Stimulated activated CD8-positive, alpha-beta memory T cell treated with anti-CD3 and anti-CD28 coated beads, Interleukin-7, amount 100 ng/mL, for 4 hours (primary cell): ENCODE results near the gene SHKBP1.

Experiments used
- DNase-seq, 2 donors: peaks; one replicate each; pipeline ENCODE4 v3.0.0-alpha.2; 2020; ENCODE audit warnings: low read depth in 2 of 2

Gene SHKBP1

DNA sequence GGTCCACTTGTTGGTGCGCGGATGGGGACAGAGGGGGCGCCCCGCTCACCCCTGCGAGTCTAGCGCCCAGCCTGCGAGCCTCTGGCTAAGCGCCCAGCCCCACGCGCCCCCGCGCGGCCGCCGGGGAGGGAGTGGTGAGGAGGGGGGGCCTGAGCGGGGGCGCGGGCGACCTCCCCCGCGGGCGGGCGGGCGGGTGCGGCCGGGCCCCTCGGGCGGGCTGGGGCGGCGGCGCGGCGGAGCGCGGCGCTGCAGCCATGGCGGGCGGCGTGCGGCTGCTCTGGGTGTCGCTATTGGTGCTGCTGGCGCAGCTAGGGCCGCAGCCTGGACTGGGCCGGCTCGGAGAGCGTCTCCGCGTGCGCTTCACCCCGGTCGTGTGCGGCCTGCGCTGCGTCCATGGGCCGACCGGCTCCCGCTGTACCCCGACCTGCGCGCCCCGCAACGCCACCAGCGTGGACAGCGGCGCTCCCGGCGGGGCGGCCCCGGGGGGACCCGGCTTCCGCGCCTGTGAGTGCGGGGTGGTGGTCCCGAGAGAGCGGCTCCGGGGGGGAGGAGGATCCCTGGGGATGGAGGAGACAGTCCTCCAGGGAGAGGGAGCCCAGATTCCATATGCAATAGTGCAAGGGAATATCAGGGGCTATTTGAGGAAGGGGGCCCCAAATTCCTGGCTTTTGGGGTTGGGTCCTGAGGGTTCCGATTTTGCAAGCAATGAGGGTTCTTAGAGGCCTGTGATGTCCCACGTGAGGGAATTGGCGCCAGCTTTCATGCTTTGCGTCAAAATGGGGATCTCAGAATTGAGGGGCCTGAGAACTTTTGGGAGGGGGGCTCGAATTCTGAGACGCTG, 24.7 kb downstream of the SHKBP1 start, which contains the start of gene LTBP4:
LTBP4 (plus strand) TSS at position 236 of the 841 bp plus-strand sequence; CDS start at position 255, 19 bp downstream.
- peak in 1 of 2 donors; percentile 49 for DNase-seq

DNA sequence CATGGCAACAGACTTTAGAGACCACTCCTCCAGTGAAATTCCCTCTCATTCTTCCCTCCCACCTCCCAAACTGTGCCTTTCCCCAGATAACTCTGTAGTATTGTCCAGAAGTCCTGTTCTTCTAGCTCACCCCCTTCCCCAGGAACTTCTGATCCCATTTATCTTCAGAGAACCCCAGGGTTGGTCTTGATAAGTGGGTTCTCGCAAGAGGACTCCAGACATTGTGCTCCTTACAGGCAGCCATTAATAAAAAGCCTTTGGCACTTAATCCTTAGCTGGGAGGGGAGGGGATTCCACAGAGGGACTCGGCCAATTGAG, 26.4 kb downstream of the SHKBP1 start:
- DNase-seq = no peak

DNA sequence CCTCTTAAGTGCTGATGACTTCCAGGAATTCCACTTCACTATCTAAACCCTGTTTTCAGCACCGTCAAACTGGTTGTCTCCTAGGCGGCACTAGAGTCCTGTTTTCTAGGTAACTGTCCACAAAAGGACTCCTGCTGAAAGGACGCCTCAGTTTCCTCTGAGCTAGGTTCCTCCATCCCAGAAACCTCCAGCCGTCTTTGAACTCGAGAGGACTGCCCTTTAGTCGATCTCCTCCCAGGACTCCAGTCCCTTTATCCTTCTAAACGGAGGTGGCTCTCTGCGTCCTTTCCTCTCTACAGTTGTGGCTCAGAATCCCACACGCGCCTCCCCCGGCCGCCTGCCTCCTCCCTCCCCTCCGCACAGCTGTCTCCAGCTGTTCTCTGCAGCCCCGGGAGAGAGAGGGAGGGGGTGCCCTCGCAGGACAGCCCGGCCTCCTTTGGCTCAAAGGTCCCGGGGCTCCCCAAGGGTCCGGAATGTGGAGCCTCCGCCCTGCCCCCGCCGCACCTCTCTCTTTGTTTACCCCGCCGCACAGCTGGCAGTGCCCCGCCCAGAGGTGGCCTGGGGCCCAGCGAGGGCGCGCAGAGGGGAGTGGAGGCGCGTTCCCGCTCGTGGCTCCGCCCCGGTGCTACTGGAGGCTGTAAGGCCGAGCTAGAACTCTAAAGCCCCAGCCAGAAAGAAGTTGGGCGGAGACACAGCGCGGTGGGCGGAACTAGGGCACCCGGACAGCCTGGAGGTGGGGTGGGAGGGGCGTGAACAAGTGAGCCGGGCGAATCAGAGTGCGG, 26.9 kb downstream of the SHKBP1 start:
- peak; percentile 94 to 96 for DNase-seq

DNA sequence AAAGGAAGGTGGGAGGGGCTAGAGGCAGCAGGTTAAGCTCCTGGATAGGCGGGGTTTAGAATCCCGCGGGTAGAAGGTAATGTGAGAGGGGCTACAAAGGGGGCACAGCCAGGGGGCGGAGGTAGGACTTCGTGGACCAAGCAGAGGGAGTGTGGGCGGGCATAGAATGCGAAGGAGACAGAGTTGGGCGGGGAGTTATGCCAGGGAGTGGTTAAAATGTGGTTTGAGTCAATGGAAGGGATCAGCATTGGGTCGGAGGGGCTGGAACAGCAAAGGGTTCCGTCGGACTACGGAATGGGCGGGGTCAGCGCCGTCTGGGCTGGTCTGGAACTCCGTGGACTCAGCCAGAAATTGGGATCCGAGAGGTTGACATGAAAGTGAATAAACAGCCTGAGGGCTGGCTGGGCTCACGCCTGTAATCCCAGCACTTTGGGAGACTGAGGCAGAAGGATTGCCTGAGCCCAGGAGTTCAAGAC, 27.5 kb downstream of the SHKBP1 start:
- no peak for DNase-seq

DNA sequence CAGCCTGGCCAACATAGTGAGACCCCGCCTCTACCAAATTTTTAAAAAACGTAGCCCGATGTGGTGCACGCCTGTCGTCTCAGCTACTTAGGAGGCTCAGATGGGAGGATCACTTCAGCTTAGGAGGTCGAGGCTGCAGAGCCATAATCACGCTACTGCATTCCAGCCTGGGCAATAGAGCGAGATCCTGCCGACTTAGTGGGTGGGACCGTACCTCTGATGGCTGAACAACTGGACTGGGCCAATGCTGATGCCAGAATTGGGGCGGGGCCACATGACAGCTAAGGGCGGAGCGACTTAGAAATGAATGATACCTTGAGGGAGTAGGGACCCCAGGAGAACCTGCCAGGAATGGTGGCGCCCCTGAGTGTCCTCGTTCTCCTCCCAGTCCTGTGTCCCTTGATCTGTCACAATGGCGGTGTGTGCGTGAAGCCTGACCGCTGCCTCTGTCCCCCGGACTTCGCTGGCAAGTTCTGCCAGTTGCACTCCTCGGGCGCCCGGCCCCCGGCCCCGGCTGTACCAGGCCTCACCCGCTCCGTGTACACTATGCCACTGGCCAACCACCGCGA, 28.1 kb downstream of the SHKBP1 start:
- no peak for DNase-seq

DNA sequence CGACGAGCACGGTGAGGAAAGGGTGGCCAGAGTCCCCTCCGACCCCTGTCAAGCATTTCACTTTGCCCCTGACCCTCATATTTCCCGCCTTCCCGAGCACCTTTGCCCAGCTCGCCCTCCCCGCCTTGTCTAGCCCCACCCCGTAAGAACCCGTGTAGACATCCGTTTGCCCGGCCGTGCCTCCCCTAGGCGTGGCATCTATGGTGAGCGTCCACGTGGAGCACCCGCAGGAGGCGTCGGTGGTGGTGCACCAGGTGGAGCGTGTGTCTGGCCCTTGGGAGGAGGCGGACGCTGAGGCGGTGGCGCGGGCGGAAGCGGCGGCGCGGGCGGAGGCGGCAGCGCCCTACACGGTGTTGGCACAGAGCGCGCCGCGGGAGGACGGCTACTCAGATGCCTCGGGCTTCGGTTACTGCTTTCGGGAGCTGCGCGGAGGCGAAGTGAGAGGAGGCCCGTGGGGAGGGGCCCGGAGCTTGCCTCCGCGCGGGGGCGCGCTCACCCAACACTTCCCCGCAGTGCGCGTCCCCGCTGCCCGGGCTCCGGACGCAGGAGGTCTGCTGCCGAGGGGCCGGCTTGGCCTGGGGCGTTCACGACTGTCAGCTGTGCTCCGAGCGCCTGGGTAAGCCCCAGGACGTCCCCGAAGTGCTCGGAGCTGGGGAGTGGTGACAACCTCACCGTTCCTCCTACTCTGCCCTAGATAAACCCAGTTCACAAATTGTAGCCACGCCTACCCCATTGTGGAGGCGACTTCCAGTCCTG, 28.7 kb downstream of the SHKBP1 start:
- DNase-seq = peak; percentile 84 to 85

DNA sequence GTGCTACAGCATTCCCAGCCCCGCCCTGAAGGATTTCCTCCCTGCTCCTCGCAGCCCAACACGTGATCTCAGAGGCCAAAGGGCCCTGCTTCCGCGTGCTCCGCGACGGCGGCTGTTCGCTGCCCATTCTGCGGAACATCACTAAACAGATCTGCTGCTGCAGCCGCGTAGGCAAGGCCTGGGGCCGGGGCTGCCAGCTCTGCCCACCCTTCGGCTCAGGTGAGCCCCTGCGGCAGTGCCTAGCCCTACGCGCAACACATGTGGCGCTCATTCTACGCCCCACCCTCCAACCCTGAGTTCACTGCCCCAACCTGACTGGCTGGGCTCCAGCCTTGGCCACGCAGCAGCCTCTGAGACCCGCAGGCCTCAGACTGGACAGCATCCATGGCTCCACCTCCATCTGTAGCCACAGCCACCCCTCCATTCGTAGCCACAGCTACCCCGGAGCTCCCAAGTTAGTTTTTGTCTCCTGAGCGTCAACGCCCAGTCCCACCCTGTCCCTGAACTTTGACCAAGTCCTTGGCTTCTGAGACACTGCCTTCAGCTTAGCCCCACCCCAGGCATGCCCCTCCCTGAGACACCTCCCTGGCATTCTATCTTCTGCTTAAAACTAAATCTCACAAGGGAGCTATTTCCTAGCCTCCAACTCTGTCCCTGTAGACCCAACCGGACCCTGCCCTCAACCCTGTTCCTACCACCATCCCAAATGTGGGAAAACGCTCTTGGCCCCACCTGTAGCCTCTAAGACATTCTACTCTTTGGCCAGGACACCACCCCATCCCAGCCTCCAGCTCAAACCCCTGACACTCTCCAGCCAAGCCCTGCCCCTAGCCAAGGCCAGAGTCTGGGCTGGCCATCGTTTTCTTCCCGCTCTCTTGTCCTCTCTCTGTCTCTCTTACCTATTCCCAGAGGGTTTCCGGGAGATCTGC, 30.9 kb downstream of the SHKBP1 start:
- DNase-seq = no peak

DNA sequence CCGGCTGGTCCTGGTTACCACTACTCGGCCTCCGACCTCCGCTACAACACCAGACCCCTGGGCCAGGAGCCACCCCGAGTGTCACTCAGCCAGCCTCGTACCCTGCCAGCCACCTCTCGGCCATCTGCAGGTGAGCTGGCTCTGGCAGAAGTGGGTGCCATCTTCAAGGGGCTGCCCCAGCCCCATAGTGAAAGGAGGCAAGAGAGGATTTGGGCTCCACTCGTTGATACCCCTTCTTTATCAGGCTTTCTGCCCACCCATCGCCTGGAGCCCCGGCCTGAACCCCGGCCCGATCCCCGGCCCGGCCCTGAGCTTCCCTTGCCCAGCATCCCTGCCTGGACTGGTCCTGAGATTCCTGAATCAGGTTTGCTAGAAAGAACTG, 31.6 kb downstream of the SHKBP1 start:
- DNase-seq = no peak

DNA sequence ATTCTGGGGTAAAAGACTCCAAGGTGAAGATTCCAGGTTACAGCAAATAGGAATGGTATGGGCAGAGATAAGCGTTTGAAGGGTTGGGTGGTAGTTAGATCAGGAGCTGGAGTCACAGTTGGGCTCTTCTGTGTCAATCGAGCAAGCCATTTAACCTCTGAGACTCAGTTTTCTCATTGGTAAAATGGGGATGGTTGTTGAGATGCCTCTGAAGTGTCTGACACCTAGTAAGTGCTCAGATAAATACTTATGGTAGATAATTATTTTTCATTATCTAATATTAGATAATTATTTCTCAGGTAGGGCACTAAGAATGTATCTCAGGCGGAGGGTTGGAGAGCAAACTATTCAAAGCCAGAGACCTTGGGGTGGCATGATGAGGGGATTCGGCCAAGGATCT, 32.3 kb downstream of the SHKBP1 start:
- DNase-seq = no peak

DNA sequence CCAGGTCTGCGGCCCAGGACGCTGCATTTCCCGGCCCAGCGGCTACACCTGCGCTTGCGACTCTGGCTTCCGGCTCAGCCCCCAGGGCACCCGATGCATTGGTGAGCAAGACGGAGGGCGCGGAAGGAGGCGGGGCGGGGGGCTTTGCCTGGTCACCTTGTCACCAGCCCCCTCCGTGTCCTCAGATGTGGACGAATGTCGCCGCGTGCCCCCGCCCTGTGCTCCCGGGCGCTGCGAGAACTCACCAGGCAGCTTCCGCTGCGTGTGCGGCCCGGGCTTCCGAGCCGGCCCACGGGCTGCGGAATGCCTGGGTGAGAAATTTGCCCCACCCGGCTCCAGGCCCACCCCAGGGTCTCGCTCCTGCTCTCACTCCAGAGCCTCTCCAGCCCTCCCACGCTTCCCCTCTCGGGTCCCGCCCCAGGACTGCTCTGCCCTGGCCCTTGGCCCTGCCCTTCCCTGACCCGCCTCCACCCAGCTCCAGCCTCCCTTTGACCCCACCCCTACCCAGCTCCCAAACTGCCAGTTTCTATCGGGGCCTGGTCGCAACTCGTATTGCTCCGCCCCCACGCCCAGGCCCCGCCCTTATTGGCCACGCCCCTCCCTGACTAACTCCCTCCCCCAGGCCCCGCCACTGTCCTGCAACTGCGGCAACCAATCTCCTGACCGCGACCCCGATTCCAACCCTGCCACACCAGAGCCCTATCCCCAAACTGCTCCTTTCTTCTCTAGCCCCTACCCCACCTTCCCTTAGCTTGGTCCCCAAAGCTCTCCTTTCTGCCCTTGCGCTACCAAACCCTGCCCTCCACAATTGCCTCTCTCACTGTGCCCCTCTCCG, 33.1 kb downstream of the SHKBP1 start:
- DNase-seq = peak; percentile 77 to 83

DNA sequence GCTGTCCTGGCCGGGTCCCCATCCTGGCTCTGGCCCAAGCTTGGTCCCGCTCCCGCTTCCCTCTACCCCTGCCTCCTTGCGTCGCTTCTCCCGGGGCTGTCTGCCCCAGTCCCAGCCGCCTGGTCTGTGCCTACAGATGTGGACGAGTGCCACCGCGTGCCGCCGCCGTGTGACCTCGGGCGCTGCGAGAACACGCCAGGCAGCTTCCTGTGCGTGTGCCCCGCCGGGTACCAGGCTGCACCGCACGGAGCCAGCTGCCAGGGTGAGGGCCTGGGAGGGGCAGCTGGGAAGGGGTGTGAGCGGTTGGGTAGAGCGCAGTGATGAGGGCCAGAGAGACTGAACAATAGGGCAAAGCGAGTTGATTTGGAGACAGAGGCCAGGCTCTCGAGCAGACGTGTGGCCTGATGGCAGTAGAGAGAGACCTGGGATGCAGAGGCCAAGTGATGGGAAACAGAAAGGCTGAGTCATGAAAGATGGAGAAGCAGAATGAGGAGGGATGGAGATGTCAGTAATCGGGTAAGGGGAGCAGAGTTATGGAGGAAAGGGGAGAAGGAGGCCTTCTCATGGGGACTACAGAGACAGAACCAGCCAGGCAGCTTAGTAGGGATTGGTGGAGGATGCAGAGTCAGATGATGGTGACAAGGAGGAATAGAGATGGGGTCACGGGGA, 33.9 kb downstream of the SHKBP1 start:
- DNase-seq = peak in 1 of 2 donors; percentile 50

DNA sequence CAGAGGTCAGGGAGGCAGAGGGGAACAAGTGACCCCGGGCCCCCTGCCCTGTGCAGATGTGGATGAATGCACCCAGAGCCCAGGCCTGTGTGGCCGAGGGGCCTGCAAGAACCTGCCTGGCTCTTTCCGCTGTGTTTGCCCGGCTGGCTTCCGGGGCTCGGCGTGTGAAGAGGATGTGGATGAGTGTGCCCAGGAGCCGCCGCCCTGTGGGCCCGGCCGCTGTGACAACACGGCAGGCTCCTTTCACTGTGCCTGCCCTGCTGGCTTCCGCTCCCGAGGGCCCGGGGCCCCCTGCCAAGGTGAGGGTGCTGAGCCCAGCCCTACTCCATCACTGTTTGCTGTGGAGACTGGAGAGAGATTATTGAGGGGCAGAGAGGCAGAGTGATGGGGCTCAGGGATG, 34.4 kb downstream of the SHKBP1 start:
- no peak for DNase-seq

DNA sequence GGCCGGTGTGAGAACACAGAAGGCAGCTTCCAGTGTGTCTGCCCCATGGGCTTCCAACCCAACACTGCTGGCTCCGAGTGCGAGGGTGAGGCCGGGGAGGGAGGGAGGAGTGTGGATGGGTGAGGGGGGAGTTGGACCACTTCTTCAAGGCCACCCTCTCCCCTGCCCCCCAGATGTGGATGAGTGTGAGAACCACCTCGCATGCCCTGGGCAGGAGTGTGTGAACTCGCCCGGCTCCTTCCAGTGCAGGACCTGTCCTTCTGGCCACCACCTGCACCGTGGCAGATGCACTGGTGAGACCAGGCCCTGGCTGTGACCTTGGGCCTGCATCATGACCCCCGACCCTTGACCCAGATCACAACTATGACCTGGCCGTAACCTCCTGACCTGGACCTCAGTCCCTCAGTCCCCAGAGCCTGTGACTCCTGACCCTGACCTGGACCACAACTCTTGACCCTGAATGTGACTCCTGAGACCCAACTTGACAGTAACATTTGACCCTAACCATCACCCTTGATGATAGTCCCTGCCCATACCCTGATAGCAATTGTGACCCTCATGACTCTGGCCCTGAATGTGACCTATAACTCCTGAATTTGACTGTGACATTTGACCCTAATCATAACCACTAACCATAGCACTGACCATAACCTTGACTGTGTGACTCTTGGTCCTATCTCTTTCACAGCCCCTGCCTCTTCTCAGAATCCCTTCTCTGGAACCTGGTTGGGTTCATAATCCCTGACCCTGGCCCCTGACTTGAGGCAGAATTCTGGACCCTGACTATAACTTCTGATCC, 35.4 kb downstream of the SHKBP1 start:
- no peak for DNase-seq

DNA sequence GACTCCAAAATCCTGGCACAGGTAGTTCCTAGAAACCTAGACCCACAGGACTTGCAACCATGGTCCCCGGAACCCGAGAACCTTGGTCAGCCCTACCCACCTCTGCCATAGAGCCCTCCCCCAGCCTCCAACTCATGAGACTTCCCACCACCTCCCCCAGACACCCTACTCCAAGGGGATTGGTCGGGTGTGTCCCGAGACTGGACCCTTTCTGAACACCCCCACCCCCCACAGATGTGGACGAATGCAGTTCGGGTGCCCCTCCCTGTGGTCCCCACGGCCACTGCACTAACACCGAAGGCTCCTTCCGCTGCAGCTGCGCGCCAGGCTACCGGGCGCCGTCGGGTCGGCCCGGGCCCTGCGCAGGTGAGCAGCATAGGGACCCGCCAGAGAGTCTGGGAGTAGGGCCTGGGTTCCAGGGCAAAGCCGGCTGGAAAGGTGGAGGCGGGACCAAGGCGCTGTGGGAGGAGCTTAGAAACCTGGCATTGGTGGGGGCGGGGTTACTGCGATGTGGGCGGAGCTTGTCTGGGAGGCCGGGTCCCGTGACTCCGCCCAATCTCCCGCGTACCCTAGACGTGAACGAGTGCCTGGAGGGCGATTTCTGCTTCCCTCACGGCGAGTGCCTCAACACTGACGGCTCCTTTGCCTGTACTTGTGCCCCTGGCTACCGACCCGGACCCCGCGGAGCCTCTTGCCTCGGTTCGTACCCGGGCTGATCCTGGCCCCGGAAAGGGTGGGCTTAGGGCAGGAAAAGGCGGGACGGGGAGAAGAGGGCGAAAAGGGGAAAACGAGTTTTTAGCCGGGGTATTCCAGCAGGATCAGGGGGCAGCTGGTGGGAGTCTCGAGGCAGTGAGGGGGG, 36.4 kb downstream of the SHKBP1 start:
- DNase-seq = peak; percentile 65 to 66

DNA sequence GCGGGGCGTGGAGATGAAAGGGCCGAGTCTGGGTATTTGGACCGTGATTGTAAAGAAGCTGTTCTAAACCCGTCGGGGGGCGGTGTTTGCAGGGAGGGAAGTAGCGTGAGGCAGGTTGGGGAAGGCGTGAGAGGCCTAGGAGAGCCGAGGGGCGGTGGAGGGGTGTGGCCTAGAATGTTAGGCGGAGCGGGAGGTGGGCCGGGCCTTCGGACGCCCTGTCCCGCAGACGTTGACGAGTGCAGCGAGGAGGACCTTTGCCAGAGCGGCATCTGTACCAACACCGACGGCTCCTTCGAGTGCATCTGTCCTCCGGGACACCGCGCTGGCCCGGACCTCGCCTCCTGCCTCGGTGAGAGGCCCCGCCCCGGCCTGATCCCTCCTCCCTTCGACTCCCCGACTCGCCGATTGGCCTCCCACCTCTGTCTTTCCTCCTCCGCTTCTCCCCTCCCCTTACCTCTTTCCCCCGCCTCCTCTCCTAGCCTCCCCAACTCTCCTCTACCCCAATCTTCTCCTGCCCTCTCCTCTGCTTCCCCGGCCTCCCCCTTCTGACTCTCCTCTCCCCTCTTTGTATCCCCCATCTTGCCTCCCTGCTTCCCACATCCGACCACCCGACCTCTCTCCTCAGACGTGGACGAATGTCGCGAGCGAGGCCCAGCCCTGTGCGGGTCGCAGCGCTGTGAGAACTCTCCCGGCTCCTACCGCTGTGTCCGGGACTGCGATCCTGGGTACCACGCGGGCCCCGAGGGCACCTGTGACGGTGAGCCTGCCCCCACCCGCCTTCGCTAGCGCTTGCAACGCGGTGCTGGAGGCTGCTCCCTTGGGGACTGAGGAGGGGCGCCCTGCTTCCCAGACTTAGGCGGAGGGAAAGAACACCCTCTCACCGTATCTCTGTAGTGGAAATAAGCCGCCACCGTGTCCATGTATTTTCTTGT, 37.3 kb downstream of the SHKBP1 start:
- peak; percentile 85 to 87 for DNase-seq
